NCI-H2107 treated with DMSO at 0.1 percent for 48 hours (cell line): ENCODE data around the gene EIF3F.
A peak's percentile ranks its signal among the peaks of the same experiment; 100 is the strongest.
"Not testable (repeated sequence)": the region's sequence is repeated elsewhere in the genome, so short reads cannot be mapped to it uniquely, and the experiment has no call there.

ENCODE experiments used
- DNase-seq: peaks from one replicate; lab custom pipeline; 2025; ENCODE audit not compliant: unreplicated experiment; lab: John Stamatoyannopoulos, UW

The EIF3F gene

GRCh38 chr11:7987560-7987883 lies 385 bp downstream of the EIF3F start:
- DNase-seq = not testable (repeated sequence)

- no peak for DNase-seq
These were observed 7.6 kb downstream of the EIF3F start for GRCh38 chr11:7994581-7995278.

GRCh38 chr11:7999795-8000194 lies 12.7 kb downstream of the EIF3F start:
- DNase-seq = no peak

- DNase-seq = no peak
These were observed 13.3 kb downstream of the EIF3F start for GRCh38 chr11:8000390-8000789.

DNA sequence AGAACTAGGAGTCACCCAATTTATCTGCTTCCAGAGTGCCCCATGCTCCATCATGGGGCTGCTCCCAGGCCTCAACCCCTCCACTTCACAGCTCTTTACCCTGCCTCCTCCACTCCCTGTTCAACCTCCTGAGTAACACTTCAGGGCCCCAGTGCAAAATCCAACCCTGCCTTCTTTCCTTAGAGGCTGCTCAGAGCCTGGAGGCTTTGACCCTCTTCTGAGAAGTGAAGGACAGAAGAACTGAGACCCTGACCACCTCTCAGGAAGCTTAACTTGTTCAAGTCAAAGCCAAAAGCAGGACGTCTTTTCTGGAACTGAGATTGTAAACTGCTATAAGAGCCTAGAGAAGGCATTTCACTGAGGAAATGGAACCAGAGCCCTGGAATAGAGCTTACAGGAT lies 15.5 kb downstream of the EIF3F start:
- no peak for DNase-seq

DNA sequence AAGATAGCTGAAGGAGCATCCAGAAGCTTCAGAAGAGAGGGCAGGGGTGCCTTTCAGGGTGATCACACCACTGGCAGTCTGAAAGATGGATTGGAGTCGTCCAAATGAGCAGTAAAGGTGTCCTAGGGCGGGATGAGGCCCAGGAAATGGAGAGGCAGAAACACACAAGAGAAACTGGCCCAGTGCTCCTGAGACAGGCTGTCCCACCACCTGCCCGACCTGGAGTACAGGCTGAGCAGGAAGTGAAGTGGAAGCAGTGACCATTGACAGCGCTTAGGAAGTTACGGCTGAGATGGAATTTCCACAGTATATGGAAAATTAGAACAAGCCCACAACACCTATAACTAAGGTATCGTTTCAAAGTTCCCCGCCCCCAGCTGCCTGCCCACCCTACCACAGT lies 16.1 kb downstream of the EIF3F start:
- DNase-seq = no peak

DNA sequence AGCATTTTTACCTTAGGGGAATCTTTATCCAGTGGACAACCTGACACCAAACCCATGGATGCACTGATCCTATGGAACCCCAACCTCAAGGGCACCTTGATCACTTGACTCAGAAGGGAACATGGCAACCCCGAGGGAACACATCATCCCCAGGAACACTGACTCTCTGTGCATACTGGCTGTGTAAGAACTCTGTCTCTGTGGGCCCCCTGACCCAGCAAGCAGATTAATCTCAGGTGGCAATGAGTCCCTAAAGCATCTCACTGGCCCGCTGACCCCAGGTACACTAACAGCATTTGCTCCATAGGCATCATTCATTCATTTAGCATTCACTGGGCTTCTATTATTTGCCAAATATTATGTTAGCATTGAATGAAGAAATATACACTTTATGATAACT lies 16.9 kb downstream of the EIF3F start:
- no peak for DNase-seq

GRCh38 chr11:8005556-8005955 lies 18.4 kb downstream of the EIF3F start:
- no peak for DNase-seq

DNA sequence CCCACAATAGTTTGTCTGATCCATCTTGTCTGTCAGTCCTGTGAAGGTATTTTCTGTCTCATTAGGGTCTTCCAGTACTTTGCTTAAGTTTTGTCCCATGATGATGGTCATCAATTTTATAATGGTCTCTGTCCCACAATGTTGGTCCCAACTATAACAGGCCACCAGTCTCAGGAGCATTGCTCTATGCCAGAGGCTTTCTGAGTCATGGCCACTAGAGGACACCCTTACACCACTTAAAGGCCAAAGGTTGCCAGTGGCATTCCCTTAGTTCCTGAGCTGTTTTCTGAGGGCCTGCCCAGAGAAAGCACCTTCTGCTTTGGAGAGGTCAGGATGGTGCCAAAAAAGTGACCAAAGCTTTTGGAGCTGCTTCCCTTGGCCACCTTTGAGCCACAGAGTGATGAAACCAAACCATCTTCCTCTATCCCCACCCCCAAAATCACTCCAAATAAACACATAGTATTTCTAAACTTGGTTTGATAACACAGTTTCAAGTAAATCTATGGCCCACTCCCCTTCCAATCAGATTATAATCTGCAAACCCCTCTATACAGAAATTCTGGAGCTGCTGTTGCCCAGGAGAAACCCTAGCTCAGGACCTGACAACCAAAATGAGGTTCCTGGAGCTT lies 19.3 kb downstream of the EIF3F start:
- DNase-seq = peak; percentile 67

DNA sequence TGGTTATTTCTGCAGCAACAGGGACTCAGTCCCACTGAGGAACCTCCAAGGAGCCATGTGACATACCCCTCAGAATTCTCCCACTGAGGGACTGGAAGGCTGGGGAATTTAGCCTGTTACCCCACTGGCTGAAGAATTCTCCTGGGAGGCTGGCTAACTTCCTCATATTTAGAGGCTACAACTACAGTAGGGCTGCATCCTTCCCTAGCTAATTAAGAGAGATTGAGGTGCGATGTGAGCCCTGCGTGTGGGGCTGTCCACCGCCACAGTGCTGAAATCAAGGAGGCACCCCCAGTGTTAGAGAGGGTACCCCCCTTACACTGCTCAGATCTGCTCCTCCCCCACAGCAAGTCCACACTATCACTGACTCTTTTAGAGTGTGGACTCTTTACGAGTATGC lies 21.1 kb downstream of the EIF3F start:
- no peak for DNase-seq

GRCh38 chr11:8009856-8010255 lies 22.7 kb downstream of the EIF3F start:
- DNase-seq = no peak

GRCh38 chr11:8011371-8011770 lies 24.2 kb downstream of the EIF3F start:
- no peak for DNase-seq

- DNase-seq = peak; percentile 16
These were observed 24.9 kb downstream of the EIF3F start for GRCh38 chr11:8011981-8012444.

- DNase-seq = no peak
These were observed 26.7 kb downstream of the EIF3F start for GRCh38 chr11:8013833-8014232.

- DNase-seq = no peak
These were observed 28.7 kb downstream of the EIF3F start for GRCh38 chr11:8015753-8016239.

DNA sequence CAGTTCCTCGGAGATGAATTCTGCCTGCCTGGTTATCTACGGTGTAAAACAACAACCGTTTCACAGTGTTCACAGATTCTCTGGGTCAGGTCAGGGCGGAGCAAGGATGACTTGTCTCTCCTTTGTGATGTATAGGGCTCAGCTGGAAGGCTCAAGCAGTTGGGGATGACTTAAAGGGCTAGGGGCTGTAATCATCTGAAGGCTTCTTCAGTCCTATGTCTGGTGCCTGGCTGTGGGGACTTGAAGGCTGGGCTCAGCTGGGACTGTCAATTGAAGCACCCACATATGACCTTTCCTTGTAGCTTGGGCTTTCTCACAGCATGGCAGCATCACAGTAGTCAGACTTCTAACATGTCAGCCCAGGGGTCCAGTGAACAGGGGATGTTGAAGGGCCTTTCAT lies 29.3 kb downstream of the EIF3F start:
- no peak for DNase-seq

DNA sequence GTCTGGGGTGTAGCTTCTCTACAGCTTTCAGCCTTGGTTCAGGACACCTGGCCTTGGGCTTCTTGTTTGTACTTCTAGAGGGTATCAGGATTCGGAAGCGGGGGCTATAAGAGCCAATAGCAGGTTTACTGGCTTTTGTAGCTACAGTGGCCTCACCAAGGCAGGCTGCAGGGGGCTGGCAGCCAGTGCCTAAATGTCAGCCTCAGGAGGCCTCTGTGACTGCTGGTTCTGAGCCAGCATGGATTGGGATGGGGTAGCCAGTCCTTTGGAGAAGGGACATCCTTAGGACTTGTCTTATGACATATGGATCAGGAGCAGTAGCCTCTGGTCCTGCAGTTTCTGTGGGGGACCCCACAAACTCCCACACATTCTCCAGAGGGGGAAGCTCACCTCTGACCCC lies 29.9 kb downstream of the EIF3F start:
- DNase-seq = no peak

DNA sequence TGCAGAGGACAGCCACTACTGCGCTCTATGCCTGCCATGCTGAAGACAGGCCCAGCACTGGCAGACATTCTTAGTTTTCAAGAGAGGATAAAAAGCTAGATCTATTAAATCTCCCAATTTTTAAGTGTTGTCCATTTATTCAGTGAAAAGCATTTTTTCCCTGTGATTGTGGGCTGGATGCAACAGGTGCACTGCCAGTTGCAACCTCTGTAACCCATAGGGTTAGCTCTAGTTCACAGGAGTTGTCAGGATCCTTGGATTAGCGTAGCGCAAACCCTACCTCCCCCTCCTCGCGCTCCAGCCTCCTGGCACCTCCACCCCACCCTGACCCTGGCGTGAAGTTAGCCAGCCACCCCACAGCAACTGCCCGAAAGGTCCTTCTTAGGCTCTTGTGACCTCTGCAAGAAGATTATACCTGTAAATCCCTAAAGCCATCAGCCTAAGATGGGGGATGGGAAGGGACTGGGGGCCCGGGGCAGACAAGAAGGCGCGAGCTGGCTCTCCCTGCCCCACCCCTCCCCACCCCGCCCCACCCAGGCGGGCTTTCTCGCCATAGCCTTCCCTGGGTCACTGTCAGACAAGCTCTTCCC lies 30.9 kb downstream of the EIF3F start:
- no peak for DNase-seq

- no peak for DNase-seq
These were observed 31.6 kb downstream of the EIF3F start for GRCh38 chr11:8018484-8019313.

GRCh38 chr11:8019314-8020243 lies 32.4 kb downstream of the EIF3F start:
- DNase-seq = no peak

GRCh38 chr11:8020244-8020597 lies 33.1 kb downstream of the EIF3F start:
- no peak for DNase-seq
